Keratinocyte (primary cell): ENCODE data around the gene CNPPD1. TPM values are rescaled to one million over a fixed set of nuclear protein-coding genes. Genes with fewer than 3 reads are reported as not detected.

Source experiments
- DNase-seq: peaks from one replicate; pipeline ENCODE4 v3.0.0-alpha.2; 2011; ENCODE audit warnings: low read depth, missing footprints, low spot score
- FAIRE-seq: peaks from 2 replicates; lab custom pipeline; 2011; peaks lifted over from hg19 to GRCh38; lab: Jason Lieb, UNC
- H2AFZ ChIP-seq: 2 replicates; pipeline ENCODE4 v1.6.0; 2012; ENCODE audit warnings: low read length, control low read depth, inconsistent platforms; ENCODE audit not compliant: control insufficient read depth
- H3K27ac ChIP-seq: 2 replicates; pipeline ENCODE4 v1.5.1; 2011; ENCODE audit warnings: low read length; ENCODE audit not compliant: control insufficient read depth, insufficient read depth
- H3K27me3 ChIP-seq: 3 replicates; pipeline ENCODE4 v1.6.0; 2011; ENCODE audit warnings: low read length; ENCODE audit not compliant: control insufficient read depth, insufficient read depth; ENCODE audit errors: extremely low read depth
- H3K36me3 ChIP-seq, 2 experiments: 2 replicates in 1 of 2; 3 replicates in 1 of 2; pipeline ENCODE4 v1.5.1; 2011; ENCODE audit warnings: low read length in 2 of 2, mild to moderate bottlenecking in 1 of 2; ENCODE audit not compliant: control insufficient read depth in 2 of 2, insufficient read depth in 2 of 2; ENCODE audit errors: extremely low read depth in 1 of 2
- H3K4me1 ChIP-seq: 3 replicates; pipeline ENCODE4 v1.5.1; 2011; ENCODE audit warnings: low read length; ENCODE audit not compliant: control insufficient read depth, insufficient read depth; ENCODE audit errors: extremely low read depth
- H3K4me2 ChIP-seq: 3 replicates; pipeline ENCODE4 v1.6.0; 2011; ENCODE audit warnings: low read depth, low read length; ENCODE audit not compliant: control insufficient read depth, insufficient read depth; ENCODE audit errors: extremely low read depth
- H3K4me3 ChIP-seq, 3 experiments: fragments of 200-600 bp in 1 of 3; sonication (generic) in 1 of 3; 2 replicates in 2 of 3; 3 replicates in 1 of 3; pipeline ENCODE4 v1.5.1; 2011 to 2016; ENCODE audit warnings: low read length in 3 of 3, mild to moderate bottlenecking in 3 of 3, control low read depth in 2 of 3, inconsistent platforms in 1 of 3, low read depth in 1 of 3, mixed read lengths in 1 of 3, mixed run types in 1 of 3, moderate library complexity in 1 of 3; ENCODE audit not compliant: control insufficient read depth in 2 of 3, insufficient read depth in 2 of 3; ENCODE audit errors: extremely low read depth in 1 of 3
- H3K79me2 ChIP-seq: 2 replicates; pipeline ENCODE4 v1.6.0; 2012; ENCODE audit warnings: low read length; ENCODE audit not compliant: control insufficient read depth, insufficient read depth
- H3K9ac ChIP-seq: 3 replicates; pipeline ENCODE4 v1.6.0; 2011; ENCODE audit warnings: low read length; ENCODE audit not compliant: control insufficient read depth, insufficient read depth; ENCODE audit errors: extremely low read depth
- H3K9me1 ChIP-seq: 3 replicates; pipeline ENCODE4 v1.6.0; 2011; ENCODE audit warnings: low read length; ENCODE audit not compliant: control insufficient read depth, insufficient read depth; ENCODE audit errors: extremely low read depth
- H3K9me3 ChIP-seq: 2 replicates; pipeline ENCODE4 v1.5.1; 2012; ENCODE audit warnings: low read depth, low read length; ENCODE audit not compliant: control insufficient read depth
- H4K20me1 ChIP-seq: 3 replicates; pipeline ENCODE4 v1.6.0; 2011; ENCODE audit warnings: low read length; ENCODE audit not compliant: control insufficient read depth, insufficient read depth; ENCODE audit errors: extremely low read depth
- CTCF ChIP-seq, 3 experiments: IDR thresholded peaks in 1 of 3; conservative IDR thresholded peaks in 1 of 3; optimal IDR thresholded peaks in 1 of 3; 2 replicates in 2 of 3; 3 replicates in 1 of 3; pipeline versions ENCODE3 to v1.5.1; 2011; ENCODE audit warnings: low read length in 3 of 3, mild to moderate bottlenecking in 3 of 3, moderate library complexity in 2 of 3, control low read depth in 1 of 3, inconsistent platforms in 1 of 3; ENCODE audit not compliant: insufficient read depth in 2 of 3; ENCODE audit errors: extremely low read depth in 1 of 3
- EZH2 ChIP-seq: IDR thresholded peaks from one replicate; pipeline ENCODE4 v1.6.1; 2012; ENCODE audit warnings: inconsistent platforms, mild to moderate bottlenecking, low read length, moderate library complexity
- dilution Hi-C: fragments of 300-500 bp; cut with MboI; formaldehyde crosslinking; loops from one replicate; pipeline ENCODE4 v1.7.0; 2020; ENCODE audit warnings: low sequenced_read_pairs; ENCODE audit not compliant: extremely low pct_ligation_motif_present
- polyA plus RNA-seq, 5 experiments: library from polyadenylated mRNA; depleted of rRNA in 3 of 5; stranded (reverse) in 3 of 5; stranded (forward) in 1 of 5; unstranded in 1 of 5; fragments of >200 nt; gene quantifications; 1 replicate in 1 of 5; 2 replicates in 3 of 5; 3 replicates in 1 of 5; pipeline versions ENCODE4 v1.2.1 to v1.2.3, GENCODE V29; 2011 to 2012; ENCODE audit warnings: missing spikeins in 2 of 5, low read depth in 1 of 5, low replicate concordance in 1 of 5

Gene CNPPD1
- polyA plus RNA-seq, 1 donor (not counting 4 experiments of a cell fraction or from before 2014, with no cell fraction given), result 26.1 TPM

DNA sequence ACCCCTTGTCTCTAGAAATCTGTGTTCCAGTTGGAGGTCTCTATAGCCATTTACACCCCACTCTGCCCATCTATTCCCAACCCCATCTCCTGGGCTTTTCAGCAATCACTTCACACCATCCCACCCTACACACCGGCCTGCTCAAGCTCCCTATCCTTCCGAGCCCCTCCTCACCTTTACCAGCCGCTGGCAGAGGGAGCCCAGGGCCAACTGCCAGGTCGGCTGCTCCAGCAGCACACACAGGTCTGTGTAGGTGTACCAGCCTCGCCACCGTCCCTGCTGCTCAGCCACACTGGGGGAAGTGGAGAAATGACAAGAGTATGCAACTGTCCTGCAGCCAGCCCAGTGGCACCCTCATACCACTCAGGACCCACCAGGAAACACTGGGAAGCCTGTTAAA, 3.5 kb downstream of the CNPPD1 start:
- Histone ChIP-seq H3K9me3 (no peaks in the 10 kb centered on the region), H3K9ac (no peak overlapping the region), H3K79me2 (peaks cover 10% of the 10 kb centered on the region), H3K4me3 (no peak overlapping the region), H3K9me1 (no peaks in the 10 kb centered on the region), H3K4me1 (peaks cover 12% of the 10 kb centered on the region), H2AFZ (no peak overlapping the region), H4K20me1 (no peaks in the 10 kb centered on the region), H3K4me2 (no peak overlapping the region), H3K36me3 (peaks cover 15 to 18% of the 10 kb centered on the region in 2 experiments), H3K27ac (no peak overlapping the region), H3K27me3 (no peaks in the 10 kb centered on the region)
- dilution Hi-C loops, result no loop called here
- no peak for FAIRE-seq
- no peak for DNase-seq
- no peak for TF ChIP-seq CTCF (optimal IDR thresholded peaks at IDR 0.05 in 1 of 3, IDR thresholded peaks at IDR 0.05 in 1 of 3, conservative IDR thresholded peaks at IDR 0.05 in 1 of 3; ENCODE audit: extremely low read depth in 1 of 3, insufficient read depth in 2 of 3, low read length in 3 of 3)

GRCh38 chr2:219172231-219173154, 4.2 kb downstream of the CNPPD1 start:
- FAIRE-seq (no peak), DNase-seq (no peak)
- peaks cover 11% of the 10 kb centered on the region for H3K4me1 ChIP-seq
- H3K27me3 ChIP-seq, result no peaks in the 10 kb centered on the region
- no peak overlapping the region for H3K4me2 ChIP-seq
- H2AFZ ChIP-seq, result no peak overlapping the region
- dilution Hi-C loops, result no loop called here
- no peaks in the 10 kb centered on the region for H3K9me3 ChIP-seq
- H3K9me1 ChIP-seq, result no peaks in the 10 kb centered on the region
- H3K9ac ChIP-seq, result no peak overlapping the region
- TF ChIP-seq CTCF (optimal IDR thresholded peaks at IDR 0.05 in 1 of 3, IDR thresholded peaks at IDR 0.05 in 1 of 3, conservative IDR thresholded peaks at IDR 0.05 in 1 of 3; ENCODE audit: extremely low read depth in 1 of 3, insufficient read depth in 2 of 3, low read length in 3 of 3) (no peak), EZH2 (no peak)
- H4K20me1 ChIP-seq, result no peaks in the 10 kb centered on the region
- H3K4me3 ChIP-seq, result no peak overlapping the region
- H3K36me3 ChIP-seq, result peaks cover 15 to 19% of the 10 kb centered on the region in 2 experiments
- H3K27ac ChIP-seq, result no peak overlapping the region
- H3K79me2 ChIP-seq, result peaks cover 10% of the 10 kb centered on the region
